Measurements from ENCODE around the gene NEDD1. TPM values are rescaled to one million over a fixed set of nuclear protein-coding genes. Genes with fewer than 3 reads are reported as not detected.

The NEDD1 gene
- total and polyA plus RNA-seq, 12 donors, result 5.3 to 18.7 (median 14.4) TPM

- ATAC-seq (no peak), DNase-seq (no peak)
- Histone ChIP-seq H3K27me3 (no peaks in the 10 kb centered on the region), H3K9me3 (no peaks in the 10 kb centered on the region), H3K4me3 (no peak overlapping the region), H3K27ac (no peak overlapping the region), H3K4me1 (no peaks in the 10 kb centered on the region), H3K36me3 (no peaks in the 10 kb centered on the region)
- TF ChIP-seq CTCF (IDR thresholded peaks at IDR 0.05), result no peak
- WGBS, 2 donors, result 90 to 92% methylated on average over 4 of the region's 4 CpGs
- intact Hi-C loops (cut with DNase I), result no loop called here
Measured at GRCh38 chr12:96883571-96883970, 23.5 kb upstream of the NEDD1 start.

- ATAC-seq (peak in 3 of 8 donors; percentile 11 to 65 (median 56)), DNase-seq (peak in 1 of 2 donors; percentile 28)
- no peak overlapping the region for H3K4me3 ChIP-seq
- TF ChIP-seq CTCF (IDR thresholded peaks at IDR 0.05), result no peak
- H3K36me3 ChIP-seq, result no peaks in the 10 kb centered on the region
- no peaks in the 10 kb centered on the region for H3K4me1 ChIP-seq
- whole genome bisulfite sequencing, 2 donors, result 53 to 56% methylated on average over 4 of the region's 4 CpGs
- no peak overlapping the region for H3K27ac ChIP-seq
- H3K9me3 ChIP-seq, result no peaks in the 10 kb centered on the region
- no peaks in the 10 kb centered on the region for H3K27me3 ChIP-seq
- intact Hi-C loops (cut with DNase I), result no loop called here
Measured at GRCh38 chr12:96886998-96887677, 19.9 kb upstream of the NEDD1 start.

- H3K4me1 ChIP-seq, result no peaks in the 10 kb centered on the region
- no peak overlapping the region for H3K27ac ChIP-seq
- H3K36me3 ChIP-seq, result no peaks in the 10 kb centered on the region
- no peaks in the 10 kb centered on the region for H3K9me3 ChIP-seq
- TF ChIP-seq CTCF (IDR thresholded peaks at IDR 0.05), result no peak
- WGBS, 2 donors, result 37 to 39% methylated on average over 5 of the region's 5 CpGs
- H3K4me3 ChIP-seq, result no peak overlapping the region
- ATAC-seq, result peak in 1 of 8 donors; percentile 53
- DNase-seq, result no peak
- intact Hi-C loops (cut with DNase I), result no loop called here
- no peaks in the 10 kb centered on the region for H3K27me3 ChIP-seq
Measured at GRCh38 chr12:96889273-96889933, 17.7 kb upstream of the NEDD1 start.

GRCh38 chr12:96890331-96890730 is 16.7 kb upstream of the NEDD1 start:
- Histone ChIP-seq H3K4me3 (no peak overlapping the region), H3K36me3 (no peaks in the 10 kb centered on the region), H3K9me3 (no peaks in the 10 kb centered on the region), H3K27ac (no peak overlapping the region), H3K4me1 (no peaks in the 10 kb centered on the region), H3K27me3 (no peaks in the 10 kb centered on the region)
- no peak for DNase-seq
- TF ChIP-seq CTCF (IDR thresholded peaks at IDR 0.05), result no peak
- 94% methylated on average over 2 of the region's 2 CpGs for WGBS, 2 donors
- no peak for ATAC-seq
- intact Hi-C loops (cut with DNase I), result no loop called here

All from heart right ventricle (tissue), 16 donors.